Stimulated activated CD8-positive, alpha-beta memory T cell treated with anti-CD3 and anti-CD28 coated beads, Interleukin-12 subunit alpha, Interleukin-12 subunit beta, amount 100 ng/mL, for 4 hours (primary cell): ENCODE data around the gene CAND2.
"Not testable (repeated sequence)": the region's sequence is repeated elsewhere in the genome, so short reads cannot be mapped to it uniquely, and the experiment has no call there.

Source experiments
- DNase-seq: peaks from one replicate; pipeline ENCODE4 v3.0.0-alpha.2; 2020; ENCODE audit warnings: low read depth

CAND2 gene

DNA sequence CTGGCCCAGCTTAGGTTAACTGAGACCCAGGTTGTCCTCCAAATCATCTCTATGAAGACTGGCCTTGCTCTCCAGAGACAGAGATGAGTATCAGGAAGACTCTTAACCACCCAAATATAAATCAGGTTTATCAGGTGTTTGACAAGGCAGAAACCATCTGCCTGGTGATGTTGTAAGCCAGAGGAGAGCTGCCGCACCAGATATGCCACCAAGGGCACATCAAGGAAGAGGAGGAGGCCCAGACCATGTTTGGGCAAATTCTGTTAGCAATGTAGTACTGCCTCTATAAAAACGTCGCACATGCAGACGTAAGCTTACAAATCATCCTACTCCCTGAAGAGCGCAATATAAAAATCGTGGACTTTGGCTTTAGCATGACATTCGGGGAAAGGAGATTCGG, 65.9 kb downstream of the CAND2 start:
- no peak for DNase-seq

DNA sequence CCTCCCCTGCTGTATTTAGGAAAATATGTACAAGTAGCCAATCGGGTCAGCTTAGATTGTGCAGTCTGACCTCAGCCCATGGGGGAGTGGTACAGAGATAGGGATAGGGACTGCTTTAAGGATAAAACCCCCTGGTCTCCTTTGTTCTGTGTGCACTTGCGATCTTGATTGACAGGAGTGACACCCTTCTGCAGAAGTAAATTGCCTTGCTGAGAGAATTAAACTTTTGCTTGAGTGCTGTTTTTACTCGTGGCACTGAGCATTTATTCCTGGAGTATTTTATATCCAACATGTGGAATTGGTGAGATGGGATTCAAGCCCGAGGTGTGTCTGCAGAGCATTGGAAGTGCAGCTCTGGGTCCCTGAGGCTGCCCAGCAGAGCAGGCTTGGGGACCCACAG, 68.8 kb downstream of the CAND2 start:
- DNase-seq, result no peak

DNA sequence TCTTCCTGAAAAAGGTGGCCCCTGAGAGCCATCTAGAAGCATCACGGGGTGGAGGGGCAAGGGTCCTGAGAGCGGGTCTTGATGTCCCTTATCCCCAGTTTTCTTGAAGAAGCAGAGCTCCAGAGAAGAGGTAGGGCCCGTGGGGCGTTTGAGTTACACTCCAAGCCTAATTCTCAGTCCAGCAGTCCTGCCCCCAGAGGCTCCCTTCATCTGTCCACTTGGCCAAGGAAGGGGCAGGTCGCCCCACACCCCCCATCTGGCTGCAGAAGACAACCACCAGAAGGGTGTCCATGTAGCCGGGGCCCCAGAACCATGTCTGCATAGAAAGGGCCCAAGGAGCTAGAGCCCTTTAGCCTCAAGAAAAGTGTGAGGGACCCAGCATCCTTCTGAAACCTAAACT, 70.4 kb downstream of the CAND2 start:
- no peak for DNase-seq

DNA sequence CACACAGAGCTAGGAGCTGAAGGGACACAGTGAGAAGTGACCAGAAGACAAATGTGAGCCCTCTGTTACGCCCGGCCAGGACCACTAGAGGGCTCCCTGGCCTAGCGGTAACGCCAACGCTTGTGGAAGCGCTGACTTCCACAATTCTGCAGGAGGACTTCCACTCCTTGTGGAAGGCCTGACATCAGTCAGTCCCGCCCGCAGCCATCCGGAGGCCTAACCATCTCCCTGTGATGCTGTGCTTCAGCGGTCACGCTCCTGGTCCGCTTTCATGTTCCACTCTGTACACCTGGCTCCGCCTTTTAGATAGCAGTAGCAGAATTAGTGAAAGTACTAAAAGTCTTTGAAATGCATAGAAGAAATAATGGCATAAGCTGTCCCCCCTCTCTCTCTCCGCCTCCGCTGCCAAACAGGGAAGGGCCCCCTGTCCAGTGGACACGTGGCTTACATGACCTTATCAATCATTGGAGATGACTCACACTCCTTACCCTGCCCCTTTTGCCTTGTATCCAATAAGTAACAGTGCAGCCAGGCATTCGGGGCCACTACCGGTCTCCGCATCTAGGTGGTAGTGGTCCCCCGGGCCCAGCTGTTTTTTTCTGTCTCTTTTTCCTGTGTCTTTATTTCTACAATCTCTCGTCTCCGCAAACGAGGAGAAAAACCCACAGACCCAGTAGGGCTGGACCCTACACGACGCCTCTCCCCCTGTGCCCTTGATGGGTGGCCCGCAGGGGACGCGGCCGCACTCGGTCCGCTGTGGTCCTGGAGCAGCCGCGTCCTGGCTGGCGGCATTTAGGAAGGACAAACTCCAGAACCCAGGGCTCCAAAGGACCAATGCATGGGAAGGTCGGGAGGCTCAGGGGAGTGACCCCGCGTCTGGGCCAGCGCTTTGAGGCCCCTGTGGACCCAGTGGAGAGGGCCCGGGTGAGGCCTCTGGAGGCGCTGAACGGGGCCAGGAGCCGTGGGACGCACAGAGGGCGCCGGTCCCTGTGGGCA, 71.9 kb downstream of the CAND2 start:
- peak; percentile 41 for DNase-seq

DNA sequence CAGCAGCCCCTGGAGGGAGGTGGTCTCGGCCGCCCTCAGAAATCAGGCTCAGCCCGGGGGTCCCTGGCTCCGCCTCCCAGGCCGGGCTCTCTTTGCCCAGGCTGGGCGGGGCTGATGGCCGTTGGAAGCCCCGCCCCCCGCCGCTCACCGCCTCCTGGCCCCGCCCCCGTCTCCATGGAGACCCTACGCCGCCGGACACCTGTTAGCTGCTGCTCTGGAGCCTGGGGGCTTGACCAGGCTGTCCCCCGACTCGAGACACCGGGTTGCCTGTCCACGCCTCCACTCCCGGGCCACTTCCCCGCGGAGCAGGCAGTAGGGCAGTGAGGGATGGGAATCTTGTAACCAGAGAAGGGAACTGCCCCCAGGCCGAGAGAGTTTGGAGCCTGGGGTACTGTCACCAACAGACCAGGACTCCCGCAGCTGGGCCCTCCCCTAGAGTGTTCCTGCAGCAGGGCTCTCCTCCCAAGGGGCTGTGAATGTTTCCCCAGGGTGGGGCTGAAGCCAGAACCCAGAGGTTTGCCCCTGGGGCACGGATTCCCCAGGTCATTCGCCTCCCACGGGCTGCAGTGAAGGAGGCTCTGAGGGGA, 72.6 kb downstream of the CAND2 start:
- peak; percentile 13 for DNase-seq

DNA sequence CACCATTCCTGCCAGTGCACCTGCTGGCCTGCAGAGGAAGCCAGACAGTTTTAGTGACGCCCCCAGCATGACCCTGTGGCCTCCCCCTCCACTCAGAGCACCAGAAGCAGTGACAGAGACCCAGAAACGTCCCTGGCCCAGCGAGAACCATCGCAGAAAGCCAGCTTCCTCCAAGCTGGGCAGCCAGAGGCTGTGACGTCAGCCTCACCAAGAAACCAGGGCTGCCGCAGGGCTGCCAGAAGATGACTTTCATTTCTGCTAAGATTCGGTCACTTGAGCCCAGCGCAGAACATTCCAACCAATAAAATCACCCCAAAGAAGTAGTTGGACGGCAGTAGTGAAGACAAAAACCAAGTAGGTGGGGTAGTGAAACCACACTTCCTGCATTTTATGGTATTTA, 74.5 kb downstream of the CAND2 start:
- no peak for DNase-seq

DNA sequence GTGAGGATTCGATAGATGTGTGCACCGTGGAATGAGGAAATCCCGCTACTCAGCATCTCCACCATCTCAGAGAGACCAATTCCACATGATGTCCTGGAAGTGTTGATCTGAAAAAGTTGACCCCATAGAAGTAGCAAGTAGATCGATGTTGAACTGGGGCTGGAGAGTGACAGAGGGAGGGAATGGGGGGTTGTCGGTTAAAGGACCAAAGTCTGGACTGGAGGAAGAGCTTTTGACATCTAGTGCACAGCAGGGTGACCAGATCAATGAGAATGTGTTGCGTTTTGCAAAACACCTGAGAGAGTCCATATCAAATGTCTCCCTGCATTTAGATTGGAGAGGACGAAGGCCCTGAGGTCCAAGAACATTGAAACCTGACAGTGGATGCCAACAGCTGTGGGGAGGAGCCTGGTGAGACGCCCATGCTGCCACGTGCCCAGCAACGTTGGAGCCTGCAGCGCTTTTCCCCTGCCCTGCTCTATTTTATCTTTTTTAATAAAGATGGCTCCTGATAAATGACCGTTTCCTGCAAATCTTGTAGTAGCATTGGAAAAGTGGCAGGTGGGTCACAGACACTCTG, 75.0 kb downstream of the CAND2 start:
- no peak for DNase-seq

DNA sequence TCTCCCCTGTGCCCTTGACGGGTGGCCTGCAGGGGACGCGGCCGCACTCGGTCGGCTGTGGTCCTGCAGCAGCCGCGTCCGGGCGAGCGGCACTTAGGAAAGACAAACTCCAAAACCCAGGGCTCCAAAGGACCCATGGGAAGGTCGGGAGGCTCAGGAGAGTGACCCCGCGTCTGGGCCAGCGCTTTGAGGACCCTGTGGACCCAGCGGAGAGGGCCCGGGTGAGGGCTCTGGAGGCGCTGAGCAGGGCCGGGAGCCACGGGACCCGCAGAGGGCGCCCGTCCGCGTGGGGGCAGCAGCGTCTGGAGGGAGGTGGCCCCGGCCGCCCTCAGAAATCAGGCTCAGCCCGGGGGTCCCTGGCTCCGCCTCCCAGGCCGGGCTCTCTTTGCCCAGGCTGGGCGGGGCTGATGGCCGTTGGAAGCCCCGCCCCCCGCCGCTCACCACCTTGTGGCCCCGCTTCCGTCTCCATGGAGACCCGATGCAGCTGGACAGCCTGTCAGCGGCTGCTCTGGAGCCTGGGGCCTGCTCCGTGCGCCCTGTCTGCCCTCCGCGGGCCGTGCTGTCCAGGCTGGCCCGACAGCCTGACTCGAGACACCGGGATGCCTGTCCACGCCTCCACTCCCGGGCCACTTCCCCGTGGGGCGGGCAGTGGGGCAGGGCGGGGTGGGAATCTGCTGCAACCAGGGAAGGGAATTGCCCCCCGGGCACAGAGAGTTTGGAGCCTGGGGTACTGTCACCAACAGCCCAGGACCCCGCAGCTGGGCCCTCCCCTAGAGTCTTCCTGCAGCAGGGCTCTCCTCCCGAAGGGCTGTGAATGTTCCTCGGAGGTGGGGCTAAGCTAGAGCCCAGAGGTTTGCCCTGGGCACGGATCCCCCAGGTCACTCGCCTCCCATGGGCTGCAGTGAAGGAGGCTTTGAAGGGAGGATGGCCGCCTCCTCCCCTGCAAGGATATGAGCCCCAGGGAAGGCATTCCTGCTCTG, 79.7 kb downstream of the CAND2 start:
- no peak for DNase-seq

DNA sequence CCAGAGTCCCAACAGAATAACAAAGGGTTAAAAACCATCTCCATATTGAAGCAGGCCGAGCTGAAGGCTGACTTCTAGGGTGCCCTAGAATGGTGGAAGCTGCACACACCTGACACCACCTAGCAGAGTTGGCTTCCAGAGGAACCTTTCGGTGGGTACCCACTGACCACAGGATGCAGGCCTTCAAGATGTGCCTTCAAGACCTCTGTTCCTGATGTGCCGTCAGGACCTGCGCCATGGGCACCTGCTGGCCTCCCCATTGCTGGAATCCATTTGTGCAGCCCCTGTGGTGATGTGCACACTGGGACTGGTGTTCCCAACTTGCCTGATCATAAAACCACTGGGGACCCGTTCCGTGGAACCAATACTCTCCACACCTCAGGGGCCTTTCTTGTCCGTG, 80.6 kb downstream of the CAND2 start:
- no peak for DNase-seq

DNA sequence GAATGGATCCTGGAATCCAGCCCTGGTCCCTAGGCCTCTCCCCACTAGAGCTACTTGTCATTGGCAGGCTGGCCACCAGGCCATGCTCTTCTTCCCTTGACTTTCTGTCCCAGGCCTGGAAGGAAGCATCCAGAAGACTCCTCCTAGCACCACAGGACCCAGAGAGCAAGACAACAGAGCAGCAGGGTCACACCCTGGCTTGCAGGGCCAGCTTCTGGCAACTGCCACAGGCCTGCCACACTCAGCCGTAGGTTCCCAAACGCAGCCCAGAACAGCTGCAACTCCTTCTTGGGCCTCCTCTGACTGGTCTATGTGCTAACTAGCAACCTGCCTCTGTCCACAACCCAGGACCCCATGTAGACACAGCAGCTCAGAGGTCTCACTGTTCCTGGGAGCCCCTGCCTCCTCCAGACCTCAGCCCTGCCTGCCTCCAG, 81.7 kb downstream of the CAND2 start:
- no peak for DNase-seq

DNA sequence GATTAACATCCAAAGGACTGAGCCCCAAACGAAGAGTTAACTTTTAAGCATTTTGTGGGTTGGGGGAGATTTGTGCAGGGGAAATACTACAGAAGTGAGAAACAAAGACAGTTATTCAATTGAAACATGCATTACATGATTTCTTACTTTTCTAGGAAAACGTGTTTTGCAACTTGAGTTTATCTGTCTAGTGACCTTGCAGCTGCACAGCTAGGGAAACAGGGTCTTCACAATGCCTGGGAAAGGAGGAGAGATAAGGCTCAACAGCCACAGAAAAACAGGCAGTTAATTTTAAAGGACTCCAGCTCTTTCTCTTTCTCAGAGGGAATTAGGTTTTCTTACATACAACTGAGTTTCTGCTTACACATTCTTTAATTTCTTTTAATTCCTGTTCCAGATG, 82.3 kb downstream of the CAND2 start:
- not testable (repeated sequence) for DNase-seq

DNA sequence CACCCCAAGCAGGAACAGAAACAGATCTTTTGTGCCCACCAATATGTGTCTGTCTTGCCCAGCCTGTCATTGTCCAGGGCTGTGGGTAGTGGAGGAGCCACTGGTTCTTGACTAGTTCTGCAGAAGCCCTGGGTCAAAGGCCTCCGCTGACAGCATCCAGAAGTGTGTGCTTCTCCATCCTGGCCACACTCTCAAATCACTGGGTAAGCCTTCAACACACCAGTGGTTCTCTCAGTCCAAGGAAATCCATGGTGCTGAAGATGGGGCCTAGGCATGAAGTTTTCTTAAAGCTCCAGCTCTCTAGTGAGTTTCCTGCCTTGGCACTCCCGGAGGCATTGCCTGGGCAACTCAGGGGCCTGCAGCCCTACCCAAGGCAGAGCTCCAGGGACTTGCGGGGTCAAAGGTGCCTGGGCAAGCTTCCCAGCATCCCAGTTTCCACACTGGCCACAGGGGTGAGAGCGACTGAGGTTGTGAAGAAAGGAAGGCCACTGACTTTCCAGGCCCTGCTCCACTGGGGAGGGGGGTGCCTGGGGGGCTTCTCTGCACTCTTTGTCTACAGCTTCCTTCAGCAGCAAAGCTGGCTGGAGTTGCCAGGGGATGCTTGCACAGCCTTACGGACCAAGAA, 82.8 kb downstream of the CAND2 start:
- DNase-seq, result no peak

DNA sequence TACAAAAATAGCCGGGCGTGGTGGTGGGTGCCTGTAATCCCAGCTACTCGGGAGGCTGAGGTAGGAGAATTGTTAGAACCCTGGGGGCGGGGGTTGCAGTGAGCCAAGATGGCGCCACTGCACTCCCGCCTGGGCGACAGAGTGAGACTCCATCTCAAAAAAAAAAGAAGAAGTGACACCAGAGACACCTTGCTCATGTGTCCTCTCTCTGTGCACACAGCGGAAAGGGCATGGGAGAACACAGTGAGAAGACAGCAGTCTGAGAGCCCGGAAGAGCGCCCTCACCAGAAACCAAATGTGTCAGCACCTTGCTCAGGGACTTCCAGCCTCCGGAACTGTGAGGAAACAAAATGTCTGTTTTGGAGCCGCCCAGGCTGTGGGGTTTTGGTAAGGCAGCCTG, 85.4 kb downstream of the CAND2 start:
- DNase-seq, result not testable (repeated sequence)

DNA sequence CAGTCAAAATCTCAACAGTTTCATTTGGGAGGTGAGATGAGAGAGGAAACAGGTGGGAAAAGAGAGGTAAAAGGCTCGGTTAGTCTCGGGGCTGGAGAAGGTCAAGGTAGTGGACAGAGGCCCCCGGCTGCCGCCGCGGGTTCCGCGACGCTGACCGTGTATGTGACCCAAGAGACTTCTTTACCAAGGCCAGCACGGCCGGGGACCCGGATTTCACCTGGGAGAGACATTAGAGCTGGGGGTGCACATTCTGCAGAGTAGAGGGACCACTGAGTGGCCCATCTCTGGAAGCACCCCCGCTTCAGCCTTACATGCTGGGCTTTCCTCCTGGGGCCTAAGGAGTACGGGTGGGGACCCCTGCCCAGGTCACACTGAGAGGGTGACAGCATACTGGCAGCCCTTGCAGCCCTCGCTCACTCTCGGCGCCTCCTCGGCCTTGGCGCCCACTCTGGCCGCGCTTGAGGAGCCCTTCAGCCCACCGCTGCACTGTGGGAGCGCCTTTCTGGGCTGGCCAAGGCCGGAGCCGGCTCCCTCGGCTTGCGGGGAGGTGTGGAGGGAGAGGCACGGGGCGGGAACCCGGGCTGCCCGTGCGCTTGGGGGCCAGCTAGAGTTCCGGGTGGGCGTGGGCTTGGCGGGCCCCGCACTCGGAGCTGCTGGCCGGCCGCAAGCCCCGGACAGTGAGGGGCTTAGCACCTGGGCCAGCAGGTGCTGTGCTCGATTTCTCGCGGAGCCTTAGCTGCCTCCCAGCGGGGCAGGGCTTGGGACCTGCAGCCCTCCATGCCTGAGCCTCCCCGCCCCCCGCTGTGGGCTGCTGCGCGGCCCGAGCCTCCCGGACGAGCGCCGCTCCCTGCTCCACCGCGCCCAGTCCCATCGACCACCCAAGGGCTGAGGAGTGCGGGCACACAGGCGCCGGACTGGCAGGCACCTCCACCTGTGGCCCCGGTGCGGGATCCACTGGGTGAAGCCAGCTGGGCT, 86.1 kb downstream of the CAND2 start:
- no peak for DNase-seq

DNA sequence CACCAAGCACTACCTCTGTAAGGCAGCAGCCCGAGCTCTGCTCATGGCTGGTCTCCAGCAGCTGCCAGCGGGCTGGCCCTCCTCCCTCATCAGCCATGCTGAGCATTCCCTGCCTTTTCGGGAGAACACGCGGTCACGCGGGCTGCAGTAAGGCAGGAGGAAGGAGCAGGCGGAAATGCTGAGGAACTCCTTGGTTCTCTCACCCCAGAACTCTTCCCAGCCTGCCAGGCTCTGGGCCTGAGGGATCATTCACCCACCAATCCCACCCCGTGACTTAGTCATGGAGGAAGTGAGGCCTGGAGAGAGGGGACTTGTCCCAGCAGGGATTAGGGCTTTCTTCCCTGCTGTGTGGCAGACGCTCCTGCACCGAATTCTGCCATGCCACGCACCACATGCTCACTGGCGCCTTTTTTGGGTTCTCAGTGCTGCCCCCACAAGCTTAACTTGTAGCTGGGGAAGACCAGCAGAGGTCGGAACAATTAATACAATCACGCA, 87.8 kb downstream of the CAND2 start:
- DNase-seq, result no peak
